Smooth muscle cell (in vitro differentiated cells): Measurements from ENCODE around the gene LTO1. TPM values are rescaled to one million over a fixed set of nuclear protein-coding genes. Genes with fewer than 3 reads are reported as not detected.

Source experiments
- DNase-seq: peaks from one replicate; lab custom pipeline; 2025; ENCODE audit not compliant: unreplicated experiment; lab: John Stamatoyannopoulos, UW
- H2AFZ ChIP-seq: fragments of 200-600 bp; sonication (generic); 2 replicates; pipeline ENCODE4 v1.6.0; 2016; ENCODE audit warnings: antibody characterized with exemption, low read depth, mild to moderate bottlenecking
- H3F3A ChIP-seq: fragments of 200-600 bp; sonication (generic); 2 replicates; pipeline ENCODE4 v1.6.0; 2017; ENCODE audit warnings: antibody characterized with exemption, low read depth
- H3K27ac ChIP-seq: fragments of 200-600 bp; sonication (generic); 2 replicates; pipeline ENCODE4 v1.5.1; 2016; ENCODE audit warnings: low read depth, mild to moderate bottlenecking
- H3K27me3 ChIP-seq: fragments of 200-600 bp; sonication (generic); 2 replicates; pipeline ENCODE4 v1.6.1; 2016; ENCODE audit warnings: low read depth, mild to moderate bottlenecking
- H3K36me3 ChIP-seq: fragments of 200-600 bp; sonication (generic); 2 replicates; pipeline ENCODE4 v1.5.1; 2016; ENCODE audit warnings: low read depth
- H3K4me1 ChIP-seq: fragments of 200-600 bp; sonication (generic); 2 replicates; pipeline ENCODE4 v1.5.1; 2016; ENCODE audit warnings: low read depth
- H3K4me2 ChIP-seq: fragments of 200-600 bp; sonication (generic); 2 replicates; pipeline ENCODE4 v1.6.0; 2016; ENCODE audit warnings: mild to moderate bottlenecking
- H3K4me3 ChIP-seq: fragments of 200-600 bp; sonication (generic); 2 replicates; pipeline ENCODE4 v1.5.1; 2016; ENCODE audit warnings: mild to moderate bottlenecking
- H3K79me2 ChIP-seq: fragments of 200-600 bp; sonication (generic); 2 replicates; pipeline ENCODE4 v1.6.0; 2016; ENCODE audit warnings: low read depth, mild to moderate bottlenecking
- H3K9ac ChIP-seq: fragments of 200-600 bp; sonication (generic); 2 replicates; pipeline ENCODE4 v1.6.0; 2016; ENCODE audit warnings: low read depth
- H3K9me3 ChIP-seq: fragments of 200-600 bp; sonication (generic); replicated peaks from 2 replicates; pipeline ENCODE4 v1.5.1; 2016; ENCODE audit warnings: low read depth
- H4K20me1 ChIP-seq: fragments of 200-600 bp; sonication (generic); 2 replicates; pipeline ENCODE4 v1.6.0; 2016; ENCODE audit warnings: low read depth
- WGBS: methylation state at CpG from one replicate; pipeline ENCODE4 v1.1.7; 2016; ENCODE audit warnings: low lambda C conversion rate; 5-methylcytosine and 5-hydroxymethylcytosine counted together
- polyA plus RNA-seq: library from polyadenylated mRNA; unstranded; fragments of >200 nt; fragmentation: Nextera tagmentation; extraction: Ambion mirVana; gene quantifications from 2 replicates; pipeline ENCODE4 v1.2.1, GENCODE V29; 2016
- total RNA-seq: library from RNA; depleted of rRNA; stranded (reverse); fragments of >200 nt; gene quantifications from 2 replicates; pipeline ENCODE4 v1.2.3, GENCODE V29; 2014
- TF ChIP-seq, protein P1 (sequence below): fragments of 200-600 bp; sonication (generic); IDR thresholded peaks from 2 replicates; pipeline ENCODE4 v1.5.1; 2017; ENCODE audit warnings: borderline replicate concordance, mild to moderate bottlenecking, antibody characterized with exemption; ENCODE audit not compliant: insufficient read depth, poor library complexity, severe bottlenecking

Gene LTO1
- total and polyA plus RNA-seq, 2 experiments from 2014 or later = 8.0 to 17.3 TPM

DNA sequence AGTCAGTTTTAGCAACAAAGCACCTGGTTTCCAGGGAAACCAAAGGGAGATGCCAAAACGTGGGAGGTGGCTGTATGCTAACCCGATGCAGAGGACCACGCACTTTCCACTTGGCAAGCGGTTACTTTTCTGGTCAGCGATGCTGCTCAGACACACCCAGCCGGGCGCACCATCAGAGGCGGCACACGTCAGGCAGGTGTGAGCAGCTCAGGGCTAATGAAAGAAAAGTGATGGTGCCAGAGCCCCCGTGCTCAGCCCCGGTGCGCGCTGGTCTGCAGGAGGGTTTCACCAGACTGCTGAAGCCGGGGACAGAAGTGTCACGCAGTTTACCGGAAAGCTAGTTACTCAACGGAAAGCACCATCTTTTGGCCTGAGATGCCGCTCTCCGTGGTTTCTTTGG lies 5.7 kb downstream of the LTO1 start:
- Histone ChIP-seq H3K4me3 (no peak overlapping the region), H3K36me3 (no peaks in the 10 kb centered on the region)

DNA sequence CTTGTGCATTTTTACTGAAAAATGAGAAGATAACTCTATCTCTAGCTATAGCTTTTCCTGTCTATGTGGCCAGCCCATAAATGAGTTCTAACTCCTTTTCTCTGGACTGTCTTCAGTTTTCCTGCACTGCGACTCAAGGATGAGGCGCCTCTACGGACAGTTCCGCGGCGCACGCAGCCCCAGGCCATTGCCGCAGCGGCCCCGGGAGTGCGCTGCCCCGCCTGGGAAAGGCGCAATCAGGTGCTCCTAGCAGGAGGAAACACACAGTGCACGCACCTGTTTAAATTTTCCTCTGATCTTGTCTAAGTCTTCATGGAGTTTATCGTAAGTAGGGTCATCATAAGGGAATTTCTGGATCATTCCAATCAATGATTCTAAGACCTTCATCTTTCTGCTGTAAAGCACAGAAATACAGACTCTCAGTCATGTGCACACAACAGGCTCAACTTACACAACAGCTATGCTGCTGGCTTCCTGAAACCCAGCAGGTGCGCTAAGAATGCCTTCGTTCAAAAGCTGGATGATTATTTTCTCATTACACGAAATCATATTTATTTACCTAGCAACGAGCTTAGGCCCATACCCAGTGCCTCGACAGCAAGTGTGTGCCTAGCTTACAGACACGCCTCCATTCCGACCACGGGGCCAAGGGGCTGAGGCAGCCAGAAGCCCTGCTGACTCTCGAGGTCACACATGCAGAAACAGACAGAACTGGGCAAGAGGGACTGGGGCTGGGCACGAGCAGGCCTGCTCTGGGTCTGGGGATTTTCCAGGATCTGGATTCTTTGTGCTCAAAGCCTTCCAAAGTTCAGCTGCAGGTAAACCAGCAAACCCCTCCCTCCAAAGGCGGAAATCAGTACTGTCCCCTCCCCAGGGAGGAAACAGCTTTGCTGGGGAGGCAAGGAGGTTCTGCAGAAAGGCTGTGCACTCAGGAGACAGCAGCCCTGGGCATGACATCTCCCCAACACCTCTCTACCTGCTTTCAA lies 7.2 kb downstream of the LTO1 start:
- no peaks in the 10 kb centered on the region for H3K4me1 ChIP-seq
- H3K27ac ChIP-seq = no peak overlapping the region
- peaks cover 29% of the 10 kb centered on the region for H4K20me1 ChIP-seq
- 94% methylated on average over 26 of the region's 26 CpGs for WGBS
- no peak overlapping the region for H3K9ac ChIP-seq
- no peak for DNase-seq
- H3K4me2 ChIP-seq = no peak overlapping the region
- H3F3A ChIP-seq = peaks cover 13% of the 10 kb centered on the region
- H3K27me3 ChIP-seq = no peaks in the 10 kb centered on the region
- no peak overlapping the region for H3K4me3 ChIP-seq
- no peaks in the 10 kb centered on the region for H3K9me3 ChIP-seq
- peaks cover 4% of the 10 kb centered on the region for H3K79me2 ChIP-seq
- H3K36me3 ChIP-seq = no peaks in the 10 kb centered on the region
- no peak overlapping the region for H2AFZ ChIP-seq
- TF ChIP-seq, protein P1, sequence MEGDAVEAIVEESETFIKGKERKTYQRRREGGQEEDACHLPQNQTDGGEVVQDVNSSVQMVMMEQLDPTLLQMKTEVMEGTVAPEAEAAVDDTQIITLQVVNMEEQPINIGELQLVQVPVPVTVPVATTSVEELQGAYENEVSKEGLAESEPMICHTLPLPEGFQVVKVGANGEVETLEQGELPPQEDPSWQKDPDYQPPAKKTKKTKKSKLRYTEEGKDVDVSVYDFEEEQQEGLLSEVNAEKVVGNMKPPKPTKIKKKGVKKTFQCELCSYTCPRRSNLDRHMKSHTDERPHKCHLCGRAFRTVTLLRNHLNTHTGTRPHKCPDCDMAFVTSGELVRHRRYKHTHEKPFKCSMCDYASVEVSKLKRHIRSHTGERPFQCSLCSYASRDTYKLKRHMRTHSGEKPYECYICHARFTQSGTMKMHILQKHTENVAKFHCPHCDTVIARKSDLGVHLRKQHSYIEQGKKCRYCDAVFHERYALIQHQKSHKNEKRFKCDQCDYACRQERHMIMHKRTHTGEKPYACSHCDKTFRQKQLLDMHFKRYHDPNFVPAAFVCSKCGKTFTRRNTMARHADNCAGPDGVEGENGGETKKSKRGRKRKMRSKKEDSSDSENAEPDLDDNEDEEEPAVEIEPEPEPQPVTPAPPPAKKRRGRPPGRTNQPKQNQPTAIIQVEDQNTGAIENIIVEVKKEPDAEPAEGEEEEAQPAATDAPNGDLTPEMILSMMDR = no peak

More for the DNA sequence above, 5.7 kb downstream of the LTO1 start:
- no peak overlapping the region for H3K9ac ChIP-seq
- peaks cover 18% of the 10 kb centered on the region for H3K79me2 ChIP-seq
- no peaks in the 10 kb centered on the region for H3K9me3 ChIP-seq
- no peak for DNase-seq
- no peaks in the 10 kb centered on the region for H3K27me3 ChIP-seq
- H3K4me2 ChIP-seq = no peak overlapping the region
- TF ChIP-seq, protein P1 = no peak
- WGBS = 96% methylated on average over 19 of the region's 19 CpGs
- peaks cover 13% of the 10 kb centered on the region for H3F3A ChIP-seq
- H3K4me1 ChIP-seq = peaks cover 6% of the 10 kb centered on the region
- H2AFZ ChIP-seq = no peak overlapping the region
- no peak overlapping the region for H3K27ac ChIP-seq
- peaks cover 42% of the 10 kb centered on the region for H4K20me1 ChIP-seq

DNA sequence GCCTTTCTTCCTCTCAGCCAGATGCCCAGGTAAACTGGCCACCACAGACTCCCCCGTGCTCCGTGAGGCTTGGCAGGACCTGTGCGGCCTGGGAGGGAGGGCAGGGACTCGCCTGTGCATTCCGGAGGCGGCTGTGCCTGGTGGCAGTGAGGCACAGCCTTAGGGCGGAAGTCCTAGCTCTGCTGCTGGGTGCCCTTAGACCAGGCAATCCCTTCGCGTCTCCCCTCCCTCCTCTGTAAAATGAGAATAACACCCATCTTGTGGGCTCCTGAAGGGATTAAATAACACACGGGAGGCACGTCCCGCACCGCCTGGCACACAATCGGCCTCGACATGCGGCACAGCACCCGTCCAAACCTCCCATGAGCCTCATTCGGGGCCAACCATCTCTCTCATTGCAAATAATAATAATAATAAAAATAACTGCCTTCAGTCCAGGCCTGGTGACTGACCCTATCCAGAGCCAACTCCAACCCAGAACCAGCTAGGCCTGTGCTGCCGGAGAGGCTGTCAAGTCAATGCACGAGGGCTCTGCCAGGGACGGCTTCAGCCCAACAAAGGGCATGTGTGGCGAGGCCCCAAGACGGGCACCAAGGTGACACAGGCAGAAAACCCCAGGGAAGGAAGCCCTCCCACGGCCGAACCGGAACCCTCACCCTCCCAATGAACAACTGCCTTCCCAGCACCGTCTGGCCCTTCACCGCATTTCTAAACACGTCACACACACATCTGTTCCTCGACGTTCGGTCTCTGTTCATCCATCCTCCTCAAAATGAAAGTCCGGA lies 8.2 kb downstream of the LTO1 start:
- no peaks in the 10 kb centered on the region for H3K4me1 ChIP-seq
- no peak overlapping the region for H3K9ac ChIP-seq
- no peaks in the 10 kb centered on the region for H3K36me3 ChIP-seq
- no peak overlapping the region for H3K4me3 ChIP-seq
- DNase-seq = no peak
- TF ChIP-seq, protein P1 = no peak
- H2AFZ ChIP-seq = no peak overlapping the region
- no peaks in the 10 kb centered on the region for H3K9me3 ChIP-seq
- peaks cover 25% of the 10 kb centered on the region for H4K20me1 ChIP-seq
- no peak overlapping the region for H3K4me2 ChIP-seq
- no peak overlapping the region for H3K27ac ChIP-seq
- WGBS = 99% methylated on average over 33 of the region's 33 CpGs
- peaks cover 4% of the 10 kb centered on the region for H3K79me2 ChIP-seq
- peaks cover 13% of the 10 kb centered on the region for H3F3A ChIP-seq
- no peaks in the 10 kb centered on the region for H3K27me3 ChIP-seq
